ENCODE measurements around the gene EIF5A.
A peak's percentile ranks its signal among the peaks of the same experiment; 100 is the strongest.

Gene EIF5A

GRCh38 chr17:7262192-7262934, 45.1 kb upstream of the EIF5A start, which contains the start of gene CLDN7:
Gene CLDN7 (minus strand): TSS chr17:7262478. CDS start chr17:7262043, 435 bp downstream.
- FAIRE-seq (no peak), DNase-seq (ENCODE audit: insufficient read length, low spot score) (no peak)
- no peak for TF ChIP-seq CTCF (IDR thresholded peaks at IDR 0.05; ENCODE audit: insufficient read depth, missing control alignments)

GRCh38 chr17:7262935-7263800, 44.3 kb upstream of the EIF5A start:
- TF ChIP-seq CTCF (IDR thresholded peaks at IDR 0.05; ENCODE audit: insufficient read depth, missing control alignments): no peak
- FAIRE-seq (no peak), DNase-seq (ENCODE audit: insufficient read length, low spot score) (no peak)

- FAIRE-seq (no peak), DNase-seq (ENCODE audit: insufficient read length, low spot score) (no peak)
- no peak for TF ChIP-seq CTCF (IDR thresholded peaks at IDR 0.05; ENCODE audit: insufficient read depth, missing control alignments)
These were observed 43.7 kb upstream of the EIF5A start for GRCh38 chr17:7263801-7264078.

GRCh38 chr17:7266784-7267183, 40.6 kb upstream of the EIF5A start:
- no peak for TF ChIP-seq CTCF (IDR thresholded peaks at IDR 0.05; ENCODE audit: insufficient read depth, missing control alignments)
- no peak for DNase-seq (ENCODE audit: insufficient read length, low spot score)

GRCh38 chr17:7279448-7279847, 28.0 kb upstream of the EIF5A start:
- FAIRE-seq (no peak), DNase-seq (ENCODE audit: insufficient read length, low spot score) (no peak)
- TF ChIP-seq CTCF (IDR thresholded peaks at IDR 0.05; ENCODE audit: insufficient read depth, missing control alignments): no peak

More at GRCh38 chr17:7266784-7267183, 40.6 kb upstream of the EIF5A start:
- FAIRE-seq: no peak

- no peak for FAIRE-seq
- TF ChIP-seq CTCF (IDR thresholded peaks at IDR 0.05; ENCODE audit: insufficient read depth, missing control alignments): peak; percentile 47
- DNase-seq (ENCODE audit: insufficient read length, low spot score): peak; percentile 74
These were observed 26.8 kb upstream of the EIF5A start for GRCh38 chr17:7280519-7281073.
